OCI-LY7 (cell line): ENCODE measurements around the gene RAPGEF4.

Experiments used
- EZH2phosphoT487 ChIP-seq: fragments of 200-600 bp; sonication (generic); IDR thresholded peaks from 2 replicates; pipeline ENCODE4 v1.6.1; 2018; ENCODE audit warnings: low read depth, borderline replicate concordance, mild to moderate bottlenecking, mixed run types, antibody characterized with exemption, low read length, moderate library complexity, mixed read lengths
- TF ChIP-seq, protein P1 (sequence below): fragments of 200-600 bp; sonication (generic); conservative IDR thresholded peaks from 2 replicates; pipeline ENCODE4 v1.5.1; 2014; ENCODE audit warnings: mild to moderate bottlenecking, antibody characterized with exemption, low read length, moderate library complexity, mixed read lengths

DNA sequence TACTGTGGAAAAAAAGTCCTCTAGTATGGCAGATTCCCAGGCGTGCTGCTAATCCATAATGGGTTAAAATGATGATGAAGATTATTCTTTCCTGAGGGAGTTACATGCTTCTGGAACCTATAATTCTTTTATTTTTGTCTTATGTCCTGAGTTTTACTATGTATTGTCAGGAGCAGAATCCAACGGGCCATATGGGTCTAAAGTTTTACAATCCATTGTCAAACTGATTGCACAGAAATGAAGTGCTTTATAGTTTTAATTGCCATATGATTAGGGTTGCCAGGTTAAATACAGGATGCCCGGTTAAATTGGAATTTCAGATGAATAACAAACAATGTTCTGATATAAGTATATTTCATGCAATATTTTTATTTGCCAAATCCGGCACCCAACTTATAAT lies 239.1 kb downstream of the RAPGEF4 start:
- TF ChIP-seq, protein P1, sequence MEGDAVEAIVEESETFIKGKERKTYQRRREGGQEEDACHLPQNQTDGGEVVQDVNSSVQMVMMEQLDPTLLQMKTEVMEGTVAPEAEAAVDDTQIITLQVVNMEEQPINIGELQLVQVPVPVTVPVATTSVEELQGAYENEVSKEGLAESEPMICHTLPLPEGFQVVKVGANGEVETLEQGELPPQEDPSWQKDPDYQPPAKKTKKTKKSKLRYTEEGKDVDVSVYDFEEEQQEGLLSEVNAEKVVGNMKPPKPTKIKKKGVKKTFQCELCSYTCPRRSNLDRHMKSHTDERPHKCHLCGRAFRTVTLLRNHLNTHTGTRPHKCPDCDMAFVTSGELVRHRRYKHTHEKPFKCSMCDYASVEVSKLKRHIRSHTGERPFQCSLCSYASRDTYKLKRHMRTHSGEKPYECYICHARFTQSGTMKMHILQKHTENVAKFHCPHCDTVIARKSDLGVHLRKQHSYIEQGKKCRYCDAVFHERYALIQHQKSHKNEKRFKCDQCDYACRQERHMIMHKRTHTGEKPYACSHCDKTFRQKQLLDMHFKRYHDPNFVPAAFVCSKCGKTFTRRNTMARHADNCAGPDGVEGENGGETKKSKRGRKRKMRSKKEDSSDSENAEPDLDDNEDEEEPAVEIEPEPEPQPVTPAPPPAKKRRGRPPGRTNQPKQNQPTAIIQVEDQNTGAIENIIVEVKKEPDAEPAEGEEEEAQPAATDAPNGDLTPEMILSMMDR: no peak
- no peak for TF ChIP-seq EZH2phosphoT487
